IPS-18c (cell line): ENCODE results near the gene PTPRD.
"Not testable (repeated sequence)": the region's sequence is repeated elsewhere in the genome, so short reads cannot be mapped to it uniquely, and the experiment has no call there.

Experiments
- H3K4me3 ChIP-seq: 2 replicates; pipeline ENCODE4 v1.7.0; 2013; ENCODE audit warnings: low read depth, mild to moderate bottlenecking, low read length, moderate library complexity; ENCODE audit not compliant: insufficient read depth
- H3K9me3 ChIP-seq: one replicate; pipeline ENCODE4 v1.6.1; 2013; ENCODE audit warnings: mild to moderate bottlenecking, low read length, moderate library complexity; ENCODE audit not compliant: control insufficient read depth, insufficient read depth

The PTPRD gene

DNA sequence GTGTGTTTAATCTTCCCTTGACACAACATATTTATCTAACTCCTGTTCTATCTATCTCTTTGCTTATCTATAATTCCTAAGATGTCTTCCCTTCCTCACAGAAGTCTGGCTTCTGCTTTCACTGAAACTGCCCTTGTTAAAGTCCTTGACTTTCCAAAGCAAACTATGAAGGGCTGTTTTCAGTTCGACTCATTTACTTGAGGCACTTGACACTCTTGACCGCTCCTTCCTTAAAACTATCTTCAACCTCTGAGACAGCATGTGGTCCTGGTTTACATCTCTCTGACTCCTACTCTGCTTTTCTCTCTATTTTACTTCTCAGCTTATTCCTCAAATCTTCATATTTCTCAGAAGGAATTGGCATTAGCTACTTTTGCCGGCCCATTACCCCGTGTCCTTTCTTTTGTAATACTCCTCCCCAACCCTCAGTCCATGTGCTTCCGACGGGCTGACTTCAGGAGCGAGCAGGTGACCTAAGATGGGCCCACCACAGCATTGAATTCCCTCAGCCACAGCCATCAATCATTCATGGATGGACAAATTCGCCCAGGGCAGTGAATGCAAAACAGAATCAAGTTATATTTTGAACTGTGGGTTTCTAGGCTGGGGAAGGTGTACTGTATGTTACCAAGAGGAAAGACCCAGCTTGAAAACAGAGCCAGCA, 1089.2 kb downstream of the PTPRD start:
- Histone ChIP-seq H3K9me3 (no peaks in the 10 kb centered on the region), H3K4me3 (no peak overlapping the region)

- Histone ChIP-seq H3K9me3 (no peaks in the 10 kb centered on the region), H3K4me3 (no peak overlapping the region)
Observed at GRCh38 chr9:9522406-9522805, 1090.4 kb downstream of the PTPRD start.

GRCh38 chr9:9521033-9521779, 1091.6 kb downstream of the PTPRD start:
- Histone ChIP-seq H3K9me3 (no peaks in the 10 kb centered on the region), H3K4me3 (no peak overlapping the region)

GRCh38 chr9:9504869-9505268, 1107.9 kb downstream of the PTPRD start:
- Histone ChIP-seq H3K4me3 (no peak overlapping the region), H3K9me3 (peaks cover 2% of the 10 kb centered on the region)

DNA sequence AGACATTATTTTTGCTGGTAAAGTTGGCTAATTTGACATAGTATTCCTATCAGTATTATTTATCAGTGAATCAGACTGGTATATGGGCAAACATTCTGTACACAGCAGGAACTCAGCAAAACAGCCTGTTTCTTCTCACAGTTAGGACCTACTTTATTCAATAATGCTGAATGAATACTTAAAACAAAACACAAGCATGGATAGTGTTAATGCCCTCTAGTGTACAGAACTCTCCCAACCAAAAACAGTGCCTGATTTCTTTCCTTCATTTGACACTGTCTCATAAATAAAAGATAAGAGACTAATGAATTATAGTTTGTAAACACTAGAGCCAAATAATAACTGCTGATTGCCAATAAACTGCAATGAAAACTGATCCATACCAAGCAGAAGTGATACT, 1113.3 kb downstream of the PTPRD start:
- no peaks in the 10 kb centered on the region for H3K9me3 ChIP-seq
- H3K4me3 ChIP-seq = no peak overlapping the region

DNA sequence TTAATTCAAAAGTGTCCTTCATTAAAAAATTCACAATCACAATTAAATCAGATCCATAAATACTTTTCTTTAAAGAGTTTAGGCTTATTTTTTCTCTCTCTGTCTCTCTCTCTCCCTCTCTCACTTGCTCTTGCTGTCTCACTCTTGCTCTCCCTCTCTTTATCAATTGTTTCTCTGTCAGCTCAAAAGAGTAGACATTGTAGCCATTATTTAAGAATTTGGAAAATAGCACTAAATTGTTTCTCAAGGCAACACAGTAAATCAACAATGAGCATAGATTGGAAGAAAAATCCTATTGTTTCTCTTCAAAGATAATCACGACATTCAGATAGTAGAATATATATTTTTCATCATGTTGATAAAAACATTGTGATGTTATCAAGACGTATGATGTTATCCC, 1114.0 kb downstream of the PTPRD start:
- Histone ChIP-seq H3K4me3 (no peak overlapping the region), H3K9me3 (no peaks in the 10 kb centered on the region)

- H3K9me3 ChIP-seq = no peaks in the 10 kb centered on the region
- no peak overlapping the region for H3K4me3 ChIP-seq
Observed at GRCh38 chr9:9498128-9498527, 1114.7 kb downstream of the PTPRD start.

- no peak overlapping the region for H3K4me3 ChIP-seq
Observed at GRCh38 chr9:9494336-9494735, 1118.5 kb downstream of the PTPRD start.

DNA sequence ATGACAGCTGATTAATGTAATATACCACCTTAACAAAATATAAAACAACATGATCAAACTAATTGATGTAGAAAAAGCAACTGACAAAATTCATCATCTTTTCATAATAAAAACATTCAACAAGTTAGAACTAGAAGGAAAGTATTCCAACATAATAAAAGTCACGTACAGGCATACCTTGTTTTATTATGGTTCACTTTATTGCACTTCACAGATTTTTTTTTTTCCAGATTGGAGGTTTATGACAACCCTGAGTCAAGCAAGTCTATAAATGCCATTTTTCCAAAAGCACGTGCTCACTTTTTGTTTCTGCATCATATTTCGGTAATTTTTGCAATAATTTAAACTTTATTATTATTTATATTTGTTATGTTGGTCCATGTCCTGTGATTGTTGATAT, 1120.3 kb downstream of the PTPRD start:
- Histone ChIP-seq H3K9me3 (no peaks in the 10 kb centered on the region), H3K4me3 (no peak overlapping the region)

More at GRCh38 chr9:9494336-9494735, 1118.5 kb downstream of the PTPRD start:
- H3K9me3 ChIP-seq = no peaks in the 10 kb centered on the region

- Histone ChIP-seq H3K9me3 (no peaks in the 10 kb centered on the region), H3K4me3 (no peak overlapping the region)
Observed at GRCh38 chr9:9489183-9489582, 1123.6 kb downstream of the PTPRD start.

DNA sequence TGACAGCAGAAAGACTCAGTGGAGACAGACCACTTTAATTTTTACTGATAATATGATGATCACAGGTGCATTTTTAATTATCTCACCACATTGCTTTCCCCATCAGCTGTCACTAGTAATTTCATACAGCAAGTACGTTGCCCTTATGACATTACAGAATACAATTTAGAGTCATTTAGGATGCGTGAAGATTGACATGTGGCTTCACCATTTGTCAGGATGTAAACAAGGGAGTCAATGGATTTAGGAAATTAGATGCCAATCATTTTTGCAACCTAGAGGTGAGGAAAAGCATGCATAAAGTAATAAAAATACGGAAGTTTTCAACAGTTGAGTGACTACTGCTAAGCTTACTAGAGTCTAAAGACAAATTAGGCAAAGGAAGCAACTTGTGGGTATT, 1129.6 kb downstream of the PTPRD start:
- no peaks in the 10 kb centered on the region for H3K9me3 ChIP-seq
- no peak overlapping the region for H3K4me3 ChIP-seq

DNA sequence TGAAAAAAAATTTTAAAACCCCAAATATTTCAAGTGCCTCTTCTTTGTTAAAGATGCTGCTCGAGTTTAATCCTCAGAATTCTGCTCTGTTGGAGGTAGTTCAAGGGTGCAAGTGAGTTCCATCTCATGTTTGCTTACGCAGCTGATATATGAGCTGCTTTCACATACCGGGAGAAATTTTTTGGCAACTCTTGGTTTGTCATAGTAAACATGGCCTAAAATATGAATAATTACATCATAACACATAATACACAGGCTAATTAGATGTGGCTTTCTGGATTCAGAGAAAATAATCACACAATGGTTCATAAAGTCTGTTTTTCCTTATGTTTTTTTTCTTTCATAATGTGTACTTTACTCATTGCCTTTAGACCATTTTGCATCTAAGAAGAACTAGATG, 1134.1 kb downstream of the PTPRD start:
- H3K4me3 ChIP-seq = no peak overlapping the region
- H3K9me3 ChIP-seq = no peaks in the 10 kb centered on the region

DNA sequence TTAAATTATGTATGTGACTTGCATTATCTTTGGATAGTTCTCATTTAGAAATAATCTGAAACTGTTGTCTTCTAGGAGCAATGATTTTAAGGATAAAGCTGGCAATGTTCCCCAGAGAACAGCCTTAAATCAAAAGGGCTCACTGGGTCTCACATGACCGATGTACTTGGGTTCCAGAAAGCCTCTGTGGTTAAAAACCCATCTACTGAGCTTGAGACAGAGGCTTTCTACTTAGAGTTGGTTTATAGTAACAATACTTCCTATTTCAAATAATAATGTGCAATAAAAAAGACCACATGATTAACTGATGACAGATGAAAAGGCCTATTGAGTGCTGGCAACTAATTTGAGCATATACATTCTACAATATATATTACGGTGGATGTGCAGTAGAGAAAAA, 1143.5 kb downstream of the PTPRD start:
- Histone ChIP-seq H3K9me3 (no peaks in the 10 kb centered on the region), H3K4me3 (no peak overlapping the region)

GRCh38 chr9:9441874-9442273, 1170.9 kb downstream of the PTPRD start:
- H3K4me3 ChIP-seq, H3K9me3 ChIP-seq: not testable (repeated sequence)

GRCh38 chr9:9437641-9438040, 1175.2 kb downstream of the PTPRD start:
- Histone ChIP-seq H3K9me3 (no peaks in the 10 kb centered on the region), H3K4me3 (no peak overlapping the region)

GRCh38 chr9:9426454-9426853, 1186.3 kb downstream of the PTPRD start:
- H3K9me3 ChIP-seq, H3K4me3 ChIP-seq: not testable (repeated sequence)

DNA sequence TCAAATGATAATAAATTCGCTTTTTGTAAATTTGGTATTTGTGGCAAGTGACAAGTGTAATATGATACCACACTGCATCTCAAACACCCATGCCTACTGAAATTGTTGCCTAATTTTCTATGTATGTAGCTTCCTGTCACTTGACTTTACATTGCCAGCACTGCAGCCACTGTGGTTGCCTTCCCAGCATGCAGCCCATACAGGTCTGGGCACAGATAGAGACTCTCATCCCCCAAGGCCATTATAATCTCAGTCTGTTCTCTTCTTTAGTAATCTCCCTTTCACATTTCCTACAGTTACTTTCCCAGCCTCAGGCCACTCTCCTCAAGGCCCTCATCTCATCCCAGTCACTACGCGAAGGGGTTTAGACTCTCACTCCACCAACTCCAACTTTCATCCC, 1200.6 kb downstream of the PTPRD start:
- Histone ChIP-seq H3K9me3 (no peaks in the 10 kb centered on the region), H3K4me3 (no peak overlapping the region)

DNA sequence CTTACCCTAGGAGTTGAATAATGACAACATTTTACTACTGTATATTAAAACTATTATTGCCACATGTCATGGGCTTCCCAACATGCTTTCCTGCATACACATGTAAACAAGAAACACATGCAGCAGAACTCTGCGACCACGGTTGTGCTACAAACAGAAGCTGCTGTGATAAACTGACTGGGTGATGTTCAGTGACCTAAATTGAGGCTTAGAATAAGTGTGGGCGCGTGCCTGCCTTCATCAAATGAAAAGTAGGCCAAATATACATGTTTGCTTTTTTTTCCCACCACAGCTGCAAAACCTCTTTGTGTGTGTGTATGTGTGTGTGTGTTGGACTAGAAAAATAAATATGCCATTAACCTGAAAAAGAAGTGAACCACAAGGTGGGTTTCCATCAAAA, 1202.1 kb downstream of the PTPRD start:
- no peak overlapping the region for H3K4me3 ChIP-seq

GRCh38 chr9:9399982-9400381, 1212.8 kb downstream of the PTPRD start:
- Histone ChIP-seq H3K9me3 (no peaks in the 10 kb centered on the region), H3K4me3 (no peak overlapping the region)

More for the DNA sequence above, 1202.1 kb downstream of the PTPRD start:
- H3K9me3 ChIP-seq = no peaks in the 10 kb centered on the region
